ENCODE results near the gene GDPD3.

The GDPD3 gene

DNA sequence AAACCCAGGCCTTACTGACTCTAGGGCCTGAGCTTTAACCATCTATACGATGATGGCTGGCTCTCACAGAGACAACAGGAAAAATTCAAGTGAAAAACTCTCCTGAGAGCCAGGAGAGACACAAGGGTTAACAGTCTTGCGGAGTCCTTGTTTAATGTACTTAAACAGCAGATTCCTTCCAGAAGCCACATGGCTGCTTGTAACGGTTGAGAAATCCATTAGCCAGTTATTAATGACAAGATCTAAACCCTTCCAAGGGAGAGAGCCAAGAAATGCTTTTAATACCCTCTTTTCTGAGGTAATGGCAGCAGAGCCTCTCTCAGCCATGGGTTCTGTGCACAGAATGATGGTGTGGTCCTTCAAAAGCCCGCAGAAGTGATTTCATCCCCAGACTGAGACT, 53.0 kb downstream of the GDPD3 start:
- DNase-seq (ENCODE audit: low spot score) (no peak), FAIRE-seq (no peak)

DNA sequence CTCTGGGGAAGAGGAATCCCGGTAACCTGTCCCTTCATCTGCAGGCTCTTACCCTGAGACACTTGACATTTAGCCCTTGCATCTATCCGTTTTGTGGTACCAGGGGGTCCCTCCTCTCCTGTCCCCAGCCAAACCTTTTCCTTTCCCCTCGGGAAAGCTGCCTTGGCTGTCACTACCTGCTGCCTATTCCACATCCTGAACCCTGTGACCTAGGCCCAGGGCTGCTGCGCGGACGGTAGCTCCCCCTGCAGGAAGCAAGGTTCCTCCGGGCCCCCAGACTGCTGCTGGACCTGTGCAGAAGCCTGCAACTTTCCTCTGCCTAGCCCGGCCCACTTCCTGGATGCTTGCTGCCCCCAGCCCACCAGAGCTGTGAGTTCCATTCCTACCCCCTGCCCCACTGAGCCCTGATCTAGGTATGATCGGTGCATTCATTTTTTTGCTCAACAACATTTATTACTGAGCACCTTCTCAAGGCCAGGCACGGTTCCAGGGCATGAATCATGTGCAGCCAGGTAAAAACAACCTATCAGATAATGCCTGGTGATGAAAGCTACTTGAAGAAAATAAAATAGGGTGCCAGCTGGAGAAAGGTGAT, 58.3 kb downstream of the GDPD3 start:
- FAIRE-seq (no peak), DNase-seq (ENCODE audit: low spot score) (no peak)
